IPS-18a (cell line): ENCODE measurements around the gene LMO1.

Experiments used
- H3K27ac ChIP-seq: one replicate; pipeline ENCODE4 v1.5.1; 2013; ENCODE audit warnings: low read length
- H3K27me3 ChIP-seq: one replicate; pipeline ENCODE4 v1.6.1; 2013; ENCODE audit warnings: mild to moderate bottlenecking, low read length; ENCODE audit not compliant: control insufficient read depth, insufficient read depth
- H3K36me3 ChIP-seq: one replicate; pipeline ENCODE4 v1.6.1; 2013; ENCODE audit warnings: low read depth, low read length; ENCODE audit not compliant: control insufficient read depth
- H3K4me1 ChIP-seq: one replicate; pipeline ENCODE4 v1.6.1; 2013; ENCODE audit warnings: low read depth, low read length; ENCODE audit not compliant: control insufficient read depth
- H3K4me3 ChIP-seq: one replicate; pipeline ENCODE4 v1.5.1; 2013; ENCODE audit warnings: low read length
- H3K9ac ChIP-seq: one replicate; pipeline ENCODE4 v1.6.1; 2013; ENCODE audit warnings: mild to moderate bottlenecking, low read length, moderate library complexity
- H3K9me3 ChIP-seq: one replicate; pipeline ENCODE4 v1.6.1; 2013; ENCODE audit warnings: low read depth, low read length; ENCODE audit not compliant: control insufficient read depth

The LMO1 gene

GRCh38 chr11:8250981-8251615, 12.6 kb downstream of the LMO1 start:
- Histone ChIP-seq H3K4me1 (no peaks in the 10 kb centered on the region), H3K9me3 (no peaks in the 10 kb centered on the region), H3K9ac (no peak overlapping the region), H3K27me3 (no peaks in the 10 kb centered on the region), H3K27ac (no peak overlapping the region), H3K4me3 (no peak overlapping the region), H3K36me3 (no peaks in the 10 kb centered on the region)

- Histone ChIP-seq H3K27ac (no peak overlapping the region), H3K36me3 (no peaks in the 10 kb centered on the region), H3K9me3 (no peaks in the 10 kb centered on the region), H3K4me1 (no peaks in the 10 kb centered on the region), H3K27me3 (no peaks in the 10 kb centered on the region), H3K9ac (no peak overlapping the region), H3K4me3 (no peak overlapping the region)
Measured at GRCh38 chr11:8250434-8250833, 13.2 kb downstream of the LMO1 start.

- H3K9me3 ChIP-seq, result no peaks in the 10 kb centered on the region
- no peak overlapping the region for H3K27ac ChIP-seq
- no peak overlapping the region for H3K9ac ChIP-seq
- H3K4me1 ChIP-seq, result no peaks in the 10 kb centered on the region
- no peaks in the 10 kb centered on the region for H3K36me3 ChIP-seq
- no peaks in the 10 kb centered on the region for H3K27me3 ChIP-seq
- no peak overlapping the region for H3K4me3 ChIP-seq
Measured at GRCh38 chr11:8249482-8249881, 14.2 kb downstream of the LMO1 start.

- Histone ChIP-seq H3K4me3 (no peak overlapping the region), H3K36me3 (no peaks in the 10 kb centered on the region), H3K27ac (no peak overlapping the region), H3K27me3 (no peaks in the 10 kb centered on the region), H3K4me1 (no peaks in the 10 kb centered on the region), H3K9ac (no peak overlapping the region), H3K9me3 (no peaks in the 10 kb centered on the region)
Measured at GRCh38 chr11:8248786-8249185, 14.9 kb downstream of the LMO1 start.

GRCh38 chr11:8247312-8247711, 16.4 kb downstream of the LMO1 start:
- Histone ChIP-seq H3K9me3 (no peaks in the 10 kb centered on the region), H3K4me1 (peaks cover 5% of the 10 kb centered on the region), H3K36me3 (no peaks in the 10 kb centered on the region), H3K9ac (no peak overlapping the region), H3K27me3 (no peaks in the 10 kb centered on the region), H3K4me3 (no peak overlapping the region), H3K27ac (no peak overlapping the region)

- no peaks in the 10 kb centered on the region for H3K27me3 ChIP-seq
- H3K36me3 ChIP-seq, result no peaks in the 10 kb centered on the region
- H3K27ac ChIP-seq, result no peak overlapping the region
- H3K4me3 ChIP-seq, result no peak overlapping the region
- H3K4me1 ChIP-seq, result peaks cover 10% of the 10 kb centered on the region
- no peaks in the 10 kb centered on the region for H3K9me3 ChIP-seq
- no peak overlapping the region for H3K9ac ChIP-seq
Measured at GRCh38 chr11:8243458-8243857, 20.2 kb downstream of the LMO1 start.

GRCh38 chr11:8242499-8243280, 21.0 kb downstream of the LMO1 start:
- H3K9me3 ChIP-seq, result no peaks in the 10 kb centered on the region
- H3K4me1 ChIP-seq, result peaks cover 10% of the 10 kb centered on the region
- no peak overlapping the region for H3K9ac ChIP-seq
- H3K36me3 ChIP-seq, result no peaks in the 10 kb centered on the region
- H3K27me3 ChIP-seq, result no peaks in the 10 kb centered on the region
- no peak overlapping the region for H3K4me3 ChIP-seq
- no peak overlapping the region for H3K27ac ChIP-seq

- Histone ChIP-seq H3K27me3 (no peaks in the 10 kb centered on the region), H3K27ac (no peak overlapping the region), H3K36me3 (no peaks in the 10 kb centered on the region), H3K4me3 (no peak overlapping the region), H3K9ac (no peak overlapping the region), H3K9me3 (no peaks in the 10 kb centered on the region), H3K4me1 (peaks cover 10% of the 10 kb centered on the region)
Measured at GRCh38 chr11:8242118-8242475, 21.6 kb downstream of the LMO1 start.

GRCh38 chr11:8241373-8242117, 22.1 kb downstream of the LMO1 start:
- Histone ChIP-seq H3K9ac (no peak overlapping the region), H3K9me3 (no peaks in the 10 kb centered on the region), H3K27me3 (no peaks in the 10 kb centered on the region), H3K4me1 (peaks cover 10% of the 10 kb centered on the region), H3K4me3 (no peak overlapping the region), H3K27ac (no peak overlapping the region), H3K36me3 (no peaks in the 10 kb centered on the region)

- Histone ChIP-seq H3K36me3 (no peaks in the 10 kb centered on the region), H3K9me3 (no peaks in the 10 kb centered on the region), H3K4me3 (no peak overlapping the region), H3K27ac (no peak overlapping the region), H3K27me3 (no peaks in the 10 kb centered on the region), H3K4me1 (peaks cover 10% of the 10 kb centered on the region), H3K9ac (no peak overlapping the region)
Measured at GRCh38 chr11:8239536-8240228, 24.0 kb downstream of the LMO1 start.

GRCh38 chr11:8239040-8239439, 24.6 kb downstream of the LMO1 start:
- Histone ChIP-seq H3K27ac (no peak overlapping the region), H3K4me3 (no peak overlapping the region)

More at GRCh38 chr11:8239040-8239439, 24.6 kb downstream of the LMO1 start:
- Histone ChIP-seq H3K36me3 (no peaks in the 10 kb centered on the region), H3K9ac (no peak overlapping the region), H3K27me3 (no peaks in the 10 kb centered on the region), H3K9me3 (no peaks in the 10 kb centered on the region), H3K4me1 (peaks cover 10% of the 10 kb centered on the region)
